Prostate gland (tissue), 2 donors: ENCODE data around the gene ACOX3.

ENCODE experiments used
- CTCF ChIP-seq, 4 experiments: fragments of 200-600 bp in 2 of 4; fragments of 450-650 bp in 2 of 4; sonication (generic) in 2 of 4; IDR thresholded peaks; 1 replicate in 3 of 4; 2 replicates in 1 of 4; pipeline ENCODE4 v1.5.1; 2016 to 2019; ENCODE audit warnings: antibody characterized with exemption in 4 of 4, mild to moderate bottlenecking in 2 of 4, moderate library complexity in 2 of 4
- POLR2A ChIP-seq: fragments of 450-650 bp; IDR thresholded peaks from one replicate; pipeline ENCODE4 v1.6.1; 2016; ENCODE audit warnings: antibody characterized with exemption, mild to moderate bottlenecking
- POLR2AphosphoS5 ChIP-seq: sonication (generic); formaldehyde crosslinking; IDR thresholded peaks from one replicate; pipeline ENCODE4 v1.6.1; 2017; ENCODE audit warnings: antibody characterized with exemption

GRCh38 chr4:8345946-8346814 is 94.3 kb downstream of the ACOX3 start:
- TF ChIP-seq CTCF (IDR thresholded peaks at IDR 0.05) (no peak), POLR2A (no peak), POLR2AphosphoS5 (no peak)
